H1 (cell line): ENCODE data around the gene OBSCN. TPM values are rescaled to one million over a fixed set of nuclear protein-coding genes. Genes with fewer than 3 reads are reported as not detected.

ENCODE experiments used
- CTCF ChIA-PET: fragments of 300-600 bp; sonication (Branson Sonifier 250); formaldehyde crosslinking; loops from one replicate; lab custom pipeline; 2021; ENCODE audit not compliant: partially characterized antibody; lab: Charles Lee
- POLR2A ChIA-PET: fragments of 300-600 bp; sonication (Branson Sonifier 250); formaldehyde crosslinking; loops from one replicate; lab custom pipeline; 2021; ENCODE audit warnings: inconsistent platforms; ENCODE audit not compliant: partially characterized antibody; lab: Charles Lee
- DNase-seq, 2 experiments: peaks; one replicate each; pipeline versions ENCODE4 v3.0.0 to v3.0.0-alpha.2; 2010 to 2022; ENCODE audit warnings: low spot score in 2 of 2, low read depth in 1 of 2, mixed read lengths in 1 of 2
- FAIRE-seq: peaks from 2 replicates; lab custom pipeline; 2011; peaks lifted over from hg19 to GRCh38; lab: Jason Lieb, UNC
- H2AFZ ChIP-seq: 2 replicates; pipeline ENCODE4 v1.8.1; 2012; ENCODE audit warnings: low read length, inconsistent platforms
- H2AK5ac ChIP-seq: 2 replicates; pipeline ENCODE4 v1.6.1; 2013; ENCODE audit warnings: low read depth, low read length
- H2BK120ac ChIP-seq: replicated peaks from 2 replicates; pipeline ENCODE3; 2013; ENCODE audit warnings: low read depth, low read length, inconsistent platforms
- H2BK12ac ChIP-seq: 2 replicates; pipeline ENCODE4 v1.6.1; 2013; ENCODE audit warnings: low read depth, low read length
- H2BK15ac ChIP-seq: 2 replicates; pipeline ENCODE4 v1.6.1; 2013; ENCODE audit warnings: low read length
- H2BK20ac ChIP-seq: 2 replicates; pipeline ENCODE4 v1.6.1; 2013; ENCODE audit warnings: low read length
- H2BK5ac ChIP-seq: 2 replicates; pipeline ENCODE4 v1.6.1; 2013; ENCODE audit warnings: low read depth, low read length
- H3K14ac ChIP-seq: 2 replicates; pipeline ENCODE4 v1.6.1; 2013; ENCODE audit warnings: inconsistent platforms; ENCODE audit not compliant: insufficient read length
- H3K18ac ChIP-seq: 2 replicates; pipeline ENCODE4 v1.6.1; 2013; ENCODE audit warnings: low read length; ENCODE audit errors: extremely low read depth
- H3K23ac ChIP-seq: 2 replicates; pipeline ENCODE4 v1.6.1; 2013; ENCODE audit warnings: inconsistent platforms; ENCODE audit not compliant: insufficient read length
- H3K23me2 ChIP-seq: 2 replicates; pipeline ENCODE4 v1.6.1; 2013; ENCODE audit warnings: low read depth, low read length
- H3K27ac ChIP-seq: 2 replicates; pipeline ENCODE4 v1.6.1; 2011; ENCODE audit warnings: low read depth, low read length, inconsistent platforms
- H3K27me3 ChIP-seq, 4 experiments: replicated peaks in 1 of 4; 1 replicate in 1 of 4; 2 replicates in 3 of 4; pipeline versions ENCODE4 v1.6.1 to v1.8.1; 2011 to 2013; ENCODE audit warnings: low read length in 3 of 4, mild to moderate bottlenecking in 3 of 4, inconsistent platforms in 2 of 4, mixed read lengths in 2 of 4, moderate library complexity in 1 of 4; ENCODE audit not compliant: control insufficient read depth in 3 of 4, insufficient read depth in 3 of 4; ENCODE audit errors: extremely low read depth in 1 of 4
- H3K36me3 ChIP-seq, 4 experiments: 2 replicates each; pipeline versions ENCODE4 v1.6.1 to v1.8.1; 2011 to 2013; ENCODE audit warnings: mild to moderate bottlenecking in 4 of 4, low read length in 3 of 4, moderate library complexity in 2 of 4, control low read depth in 1 of 4, inconsistent platforms in 1 of 4; ENCODE audit not compliant: insufficient read depth in 4 of 4, control insufficient read depth in 2 of 4
- H3K4ac ChIP-seq: replicated peaks from 2 replicates; pipeline ENCODE3; 2013; ENCODE audit warnings: low read length, low read depth, mixed read lengths, inconsistent platforms; ENCODE audit not compliant: insufficient read length
- H3K4me1 ChIP-seq, 4 experiments: replicated peaks in 1 of 4; 1 replicate in 1 of 4; 2 replicates in 3 of 4; pipeline versions ENCODE4 v1.6.1 to v1.8.1; 2011 to 2013; ENCODE audit warnings: low read length in 3 of 4, inconsistent platforms in 2 of 4, mixed read lengths in 1 of 4; ENCODE audit not compliant: insufficient read depth in 4 of 4, control insufficient read depth in 3 of 4
- H3K4me2 ChIP-seq, 2 experiments: 2 replicates each; pipeline versions ENCODE4 v1.6.1 to v1.8.1; 2011 to 2013; ENCODE audit warnings: low read depth in 2 of 2, low read length in 2 of 2, control low read depth in 1 of 2, inconsistent platforms in 1 of 2, mild to moderate bottlenecking in 1 of 2; ENCODE audit not compliant: insufficient read depth in 1 of 2
- H3K4me3 ChIP-seq, 4 experiments: fragments of 200-600, 300-600 bp in 1 of 4; sonication (generic), shearing (Covaris generic), sonication (Bioruptor Twin) in 1 of 4; 2 replicates each; pipeline versions ENCODE4 v1.5.1 to v1.8.1; 2011 to 2016; ENCODE audit warnings: low read length in 4 of 4, low read depth in 3 of 4, control low read depth in 2 of 4, inconsistent platforms in 2 of 4, mild to moderate bottlenecking in 2 of 4, mixed read lengths in 1 of 4, moderate library complexity in 1 of 4; ENCODE audit not compliant: insufficient read depth in 2 of 4; ENCODE audit errors: extremely low read depth in 1 of 4
- H3K56ac ChIP-seq: replicated peaks from 2 replicates; pipeline ENCODE3; 2013; ENCODE audit warnings: low read depth, mild to moderate bottlenecking, mixed read lengths, low read length, inconsistent platforms; ENCODE audit not compliant: insufficient read length
- H3K79me1 ChIP-seq: 2 replicates; pipeline ENCODE4 v1.6.1; 2013; ENCODE audit warnings: low read depth, low read length, control low read depth
- H3K79me2 ChIP-seq, 2 experiments: 2 replicates each; pipeline versions ENCODE4 v1.6.1 to v1.8.1; 2012 to 2013; ENCODE audit warnings: low read length in 2 of 2, mild to moderate bottlenecking in 2 of 2, inconsistent platforms in 1 of 2; ENCODE audit not compliant: insufficient read depth in 2 of 2, control insufficient read depth in 1 of 2
- H3K9ac ChIP-seq, 4 experiments: replicated peaks in 1 of 4; 1 replicate in 1 of 4; 2 replicates in 3 of 4; pipeline versions ENCODE4 v1.6.1 to v1.8.1; 2011 to 2013; ENCODE audit warnings: low read depth in 3 of 4, low read length in 3 of 4, control low read depth in 2 of 4, mild to moderate bottlenecking in 2 of 4, moderate library complexity in 2 of 4, inconsistent platforms in 1 of 4; ENCODE audit errors: extremely low read depth in 1 of 4
- H3K9me3 ChIP-seq, 2 experiments: 2 replicates each; pipeline versions ENCODE4 v1.6.1 to v1.8.1; 2012 to 2013; ENCODE audit warnings: mild to moderate bottlenecking in 2 of 2, moderate library complexity in 2 of 2, control low read depth in 1 of 2, inconsistent platforms in 1 of 2, low read depth in 1 of 2, low read length in 1 of 2, mixed read lengths in 1 of 2; ENCODE audit not compliant: insufficient read depth in 2 of 2
- H4K20me1 ChIP-seq, 2 experiments: replicated peaks in 1 of 2; 2 replicates each; pipeline versions ENCODE3 to v1.8.1; 2011 to 2013; ENCODE audit warnings: inconsistent platforms in 2 of 2, low read length in 2 of 2, mild to moderate bottlenecking in 1 of 2; ENCODE audit not compliant: insufficient read depth in 2 of 2, control insufficient read depth in 1 of 2
- H4K5ac ChIP-seq: 2 replicates; pipeline ENCODE4 v1.6.1; 2013; ENCODE audit warnings: low read length, low read depth, mixed read lengths, inconsistent platforms; ENCODE audit not compliant: insufficient read length
- H4K8ac ChIP-seq: 2 replicates; pipeline ENCODE4 v1.8.0; 2013; ENCODE audit warnings: mild to moderate bottlenecking, moderate library complexity, low read length, inconsistent platforms; ENCODE audit not compliant: insufficient read depth; ENCODE audit errors: extremely low read depth
- H4K91ac ChIP-seq: replicated peaks from 2 replicates; pipeline ENCODE3; 2013; ENCODE audit warnings: low read length, mixed read lengths, inconsistent platforms; ENCODE audit not compliant: insufficient read length
- BCL11A ChIP-seq, 2 experiments: IDR thresholded peaks; one replicate each; pipeline ENCODE4 v1.6.1; 2011; ENCODE audit warnings: low read depth in 2 of 2, low read length in 2 of 2, mild to moderate bottlenecking in 2 of 2
- CHD1 ChIP-seq: IDR thresholded peaks from 2 replicates; pipeline ENCODE4 v1.6.1; 2012; ENCODE audit warnings: low read depth, low read length, improper control_type of control experiment
- GTF2F1 ChIP-seq: IDR thresholded peaks from 2 replicates; pipeline ENCODE4 v1.6.1; 2012; ENCODE audit warnings: low read depth, low read length, improper control_type of control experiment, borderline replicate concordance
- HDAC6 ChIP-seq: IDR thresholded peaks from one replicate; pipeline ENCODE4 v1.7.1; 2012; ENCODE audit warnings: low read depth, mild to moderate bottlenecking, inconsistent platforms, low read length, moderate library complexity
- KDM5A ChIP-seq: fragments of 200-600 bp; IDR thresholded peaks from 2 replicates; pipeline ENCODE4 v1.7.1; 2012; ENCODE audit warnings: mild to moderate bottlenecking, low read length, inconsistent platforms, mixed read lengths
- RAD21 ChIP-seq, 2 experiments: IDR thresholded peaks in 1 of 2; conservative IDR thresholded peaks in 1 of 2; 2 replicates each; pipeline ENCODE4 v1.6.1; 2011; ENCODE audit warnings: low read depth in 2 of 2, low read length in 2 of 2, improper control_type of control experiment in 1 of 2, inconsistent platforms in 1 of 2, mild to moderate bottlenecking in 1 of 2, moderate library complexity in 1 of 2
- RFX5 ChIP-seq: IDR thresholded peaks from 2 replicates; pipeline ENCODE4 v1.6.1; 2011; ENCODE audit warnings: low read depth, low read length, improper control_type of control experiment, borderline replicate concordance
- SAP30 ChIP-seq: fragments of 300-600 bp; sonication (generic); IDR thresholded peaks from 2 replicates; pipeline ENCODE4 v1.7.1; 2012; ENCODE audit warnings: low read length, moderate library complexity, mild to moderate bottlenecking, inconsistent platforms; ENCODE audit not compliant: insufficient read depth, insufficient replicate concordance
- YY1 ChIP-seq: IDR thresholded peaks from 2 replicates; pipeline ENCODE4 v1.6.1; 2011; ENCODE audit warnings: low read depth, mild to moderate bottlenecking, low read length
- WGBS, 2 experiments: shearing (Covaris generic) in 1 of 2; methylation state at CpG; one replicate each; pipeline versions ENCODE4 v1.1.6 to v1.1.7; 2013 to 2015; ENCODE audit warnings: low lambda C conversion rate in 2 of 2, mixed read lengths in 2 of 2, inconsistent platforms in 1 of 2, low coverage in 1 of 2, missing lambda C conversion rate in 1 of 2; ENCODE audit not compliant: insufficient replicate concordance in 2 of 2, insufficient coverage in 1 of 2, insufficient read length in 1 of 2; ENCODE audit errors: extremely low coverage in 1 of 2, missing lambda C conversion rate in 1 of 2; 5-methylcytosine and 5-hydroxymethylcytosine counted together
- polyA plus RNA-seq, 7 experiments: library from polyadenylated mRNA; depleted of rRNA in 3 of 7; stranded (reverse) in 5 of 7; unstranded in 2 of 7; fragments of >200 nt in 5 of 7; fragments of 200-250 nt in 2 of 7; gene quantifications; 1 replicate in 5 of 7; 2 replicates in 1 of 7; 4 replicates in 1 of 7; pipeline versions ENCODE4 v1.2.1 to v1.2.3, GENCODE V29; 2011 to 2013; ENCODE audit warnings: missing spikeins in 2 of 7, mixed read lengths in 2 of 7
- total RNA-seq: library from RNA; stranded (reverse); fragmentation: NEBNext Ultra II Directional; extraction: Animal tissue kit (Norgen Biotek cat#: 25700); gene quantifications from 2 replicates; pipeline ENCODE4 v1.2.1, GENCODE V29; 2021
- TF ChIP-seq, protein P1 (sequence below), 3 experiments: IDR thresholded peaks; 1 replicate in 2 of 3; 2 replicates in 1 of 3; pipeline versions ENCODE4 v1.5.1 to v1.6.1; 2011; ENCODE audit warnings: low read length in 3 of 3, mild to moderate bottlenecking in 3 of 3, inconsistent platforms in 2 of 3, low read depth in 1 of 3, moderate library complexity in 1 of 3; ENCODE audit not compliant: insufficient read depth in 1 of 3; ENCODE audit errors: control extremely low read depth in 1 of 3
- TF ChIP-seq, protein P2 (sequence below): IDR thresholded peaks from 2 replicates; pipeline ENCODE4 v1.6.1; 2012; ENCODE audit warnings: inconsistent platforms

Gene OBSCN
- total and polyA plus RNA-seq, 2 of the 8 experiments (the other 6 are each of a cell fraction or from before 2014, with no cell fraction given) = 7.5 to 28.4 TPM

GRCh38 chr1:228190778-228191177 lies 17.1 kb upstream of the OBSCN start:
- no peaks in the 10 kb centered on the region for H3K9me3 ChIP-seq
- H2BK12ac ChIP-seq = no peak overlapping the region
- H4K91ac ChIP-seq = no peak overlapping the region
- DNase-seq (no peak), FAIRE-seq (no peak)
- no peaks in the 10 kb centered on the region for H3K36me3 ChIP-seq
- no peak overlapping the region for H3K23ac ChIP-seq
- no peak overlapping the region for H3K4ac ChIP-seq
- no peak overlapping the region for H3K9ac ChIP-seq
- no peak overlapping the region for H2BK120ac ChIP-seq
- ChIA-PET CTCF (interaction anchor here (0.8 to 1.0 kb wide), 2 partner anchors 14 to 34 kb away, joined by 3 to 4 read pairs; no protein-coding TSS in a partner anchor), POLR2A (no interaction called here)
- no peak overlapping the region for H3K56ac ChIP-seq
- H3K79me2 ChIP-seq = no peaks in the 10 kb centered on the region
- no peak overlapping the region for H2BK15ac ChIP-seq
- no peak overlapping the region for H2BK20ac ChIP-seq
- no peak overlapping the region for H3K18ac ChIP-seq
- 84% methylated on average over 5 of the region's 5 CpGs; no CpG with 5 or more reads in 1 of the 2 experiments for WGBS, 2 experiments
- no peak overlapping the region for H3K14ac ChIP-seq
- TF ChIP-seq RFX5 (no peak), HDAC6 (no peak), SAP30 (no peak), RAD21 (IDR thresholded peaks at IDR 0.05 in 1 of 2, conservative IDR thresholded peaks at IDR 0.05 in 1 of 2; ENCODE audit: low read depth in 2 of 2, low read length in 2 of 2) (no peak), CHD1 (no peak), BCL11A (IDR thresholded peaks at IDR 0.05; ENCODE audit: low read depth in 2 of 2, low read length in 2 of 2) (no peak), GTF2F1 (no peak), KDM5A (no peak), YY1 (no peak)
- TF ChIP-seq, protein P1, sequence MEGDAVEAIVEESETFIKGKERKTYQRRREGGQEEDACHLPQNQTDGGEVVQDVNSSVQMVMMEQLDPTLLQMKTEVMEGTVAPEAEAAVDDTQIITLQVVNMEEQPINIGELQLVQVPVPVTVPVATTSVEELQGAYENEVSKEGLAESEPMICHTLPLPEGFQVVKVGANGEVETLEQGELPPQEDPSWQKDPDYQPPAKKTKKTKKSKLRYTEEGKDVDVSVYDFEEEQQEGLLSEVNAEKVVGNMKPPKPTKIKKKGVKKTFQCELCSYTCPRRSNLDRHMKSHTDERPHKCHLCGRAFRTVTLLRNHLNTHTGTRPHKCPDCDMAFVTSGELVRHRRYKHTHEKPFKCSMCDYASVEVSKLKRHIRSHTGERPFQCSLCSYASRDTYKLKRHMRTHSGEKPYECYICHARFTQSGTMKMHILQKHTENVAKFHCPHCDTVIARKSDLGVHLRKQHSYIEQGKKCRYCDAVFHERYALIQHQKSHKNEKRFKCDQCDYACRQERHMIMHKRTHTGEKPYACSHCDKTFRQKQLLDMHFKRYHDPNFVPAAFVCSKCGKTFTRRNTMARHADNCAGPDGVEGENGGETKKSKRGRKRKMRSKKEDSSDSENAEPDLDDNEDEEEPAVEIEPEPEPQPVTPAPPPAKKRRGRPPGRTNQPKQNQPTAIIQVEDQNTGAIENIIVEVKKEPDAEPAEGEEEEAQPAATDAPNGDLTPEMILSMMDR (IDR thresholded peaks at IDR 0.05; ENCODE audit: control extremely low read depth in 1 of 3, insufficient read depth in 1 of 3, low read depth in 1 of 3, low read length in 3 of 3) = no peak
- TF ChIP-seq, protein P2, sequence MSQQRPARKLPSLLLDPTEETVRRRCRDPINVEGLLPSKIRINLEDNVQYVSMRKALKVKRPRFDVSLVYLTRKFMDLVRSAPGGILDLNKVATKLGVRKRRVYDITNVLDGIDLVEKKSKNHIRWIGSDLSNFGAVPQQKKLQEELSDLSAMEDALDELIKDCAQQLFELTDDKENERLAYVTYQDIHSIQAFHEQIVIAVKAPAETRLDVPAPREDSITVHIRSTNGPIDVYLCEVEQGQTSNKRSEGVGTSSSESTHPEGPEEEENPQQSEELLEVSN = no peak
- H2AK5ac ChIP-seq = no peak overlapping the region
- no peak overlapping the region for H3K27ac ChIP-seq
- H3K4me3 ChIP-seq = no peak overlapping the region
- H4K5ac ChIP-seq = no peak overlapping the region
- no peak overlapping the region for H4K8ac ChIP-seq
- H4K20me1 ChIP-seq = no peaks in the 10 kb centered on the region
- H3K27me3 ChIP-seq = no peaks in the 10 kb centered on the region
- H3K79me1 ChIP-seq = no peaks in the 10 kb centered on the region
- no peaks in the 10 kb centered on the region for H3K23me2 ChIP-seq
- H2BK5ac ChIP-seq = no peak overlapping the region
- H3K4me2 ChIP-seq = no peak overlapping the region
- no peaks in the 10 kb centered on the region for H3K4me1 ChIP-seq
- H2AFZ ChIP-seq = no peak overlapping the region
